ENCODE results near the gene APLP2. TPM values are rescaled to one million over a fixed set of nuclear protein-coding genes. Genes with fewer than 3 reads are reported as not detected.
A peak's percentile ranks its signal among the peaks of the same experiment; 100 is the strongest.

APLP2 gene
- total and polyA plus RNA-seq, 2 experiments from 2014 or later: 515 to 608 TPM

- TF ChIP-seq CTCF (IDR thresholded peaks at IDR 0.05; ENCODE audit: low read depth, low read length): no peak
- no peaks in the 10 kb centered on the region for H3K36me3 ChIP-seq
- no peak for DNase-seq (ENCODE audit: low read depth in 1 of 2, low spot score in 1 of 2)
- no peak overlapping the region for H3K27ac ChIP-seq
- H3K4me3 ChIP-seq: no peak overlapping the region
- no peaks in the 10 kb centered on the region for H3K27me3 ChIP-seq
- no peaks in the 10 kb centered on the region for H3K9me3 ChIP-seq (ENCODE audit: low read depth)
- H3K4me1 ChIP-seq (ENCODE audit: low read depth): no peaks in the 10 kb centered on the region
Observed at GRCh38 chr11:130066338-130066737, 3.4 kb upstream of the APLP2 start.

- Histone ChIP-seq H3K4me1 (ENCODE audit: low read depth) (peaks cover 8% of the 10 kb centered on the region), H3K36me3 (no peaks in the 10 kb centered on the region), H3K4me3 (peak overlapping the region; percentile 43), H3K27me3 (no peaks in the 10 kb centered on the region), H3K9me3 (ENCODE audit: low read depth) (no peaks in the 10 kb centered on the region), H3K27ac (peak overlapping the region; percentile 52)
- no peak for TF ChIP-seq CTCF (IDR thresholded peaks at IDR 0.05; ENCODE audit: low read depth, low read length)
- no peak for DNase-seq (ENCODE audit: low read depth in 1 of 2, low spot score in 1 of 2)
Observed at GRCh38 chr11:130068546-130068985, 1.1 kb upstream of the APLP2 start.

- H3K4me1 ChIP-seq (ENCODE audit: low read depth): peaks cover 8% of the 10 kb centered on the region
- no peaks in the 10 kb centered on the region for H3K36me3 ChIP-seq
- no peaks in the 10 kb centered on the region for H3K27me3 ChIP-seq
- DNase-seq (ENCODE audit: low read depth in 1 of 2, low spot score in 1 of 2): peak in 1 of 2 donors; percentile 95
- no peaks in the 10 kb centered on the region for H3K9me3 ChIP-seq (ENCODE audit: low read depth)
- no peak for TF ChIP-seq CTCF (IDR thresholded peaks at IDR 0.05; ENCODE audit: low read depth, low read length)
- peak overlapping the region; percentile 43 for H3K4me3 ChIP-seq
- peak overlapping the region; percentile 52 for H3K27ac ChIP-seq
Observed at GRCh38 chr11:130068986-130069658, 572 bp upstream of the APLP2 start.

- peak; percentile 46 to 66 for DNase-seq (ENCODE audit: low read depth in 1 of 2, low spot score in 1 of 2)
- H3K36me3 ChIP-seq: no peaks in the 10 kb centered on the region
- no peaks in the 10 kb centered on the region for H3K9me3 ChIP-seq (ENCODE audit: low read depth)
- peak overlapping the region; percentile 87 for H3K27ac ChIP-seq
- H3K27me3 ChIP-seq: no peaks in the 10 kb centered on the region
- peaks cover 8% of the 10 kb centered on the region for H3K4me1 ChIP-seq (ENCODE audit: low read depth)
- H3K4me3 ChIP-seq: peak overlapping the region; percentile 85
- peak; percentile 18 for TF ChIP-seq CTCF (IDR thresholded peaks at IDR 0.05; ENCODE audit: low read depth, low read length)
Observed at GRCh38 chr11:130070109-130070845, 583 bp downstream of the APLP2 start.

GRCh38 chr11:130070846-130071200, 1.1 kb downstream of the APLP2 start:
- Histone ChIP-seq H3K4me3 (peak overlapping the region; percentile 85), H3K36me3 (no peaks in the 10 kb centered on the region), H3K4me1 (ENCODE audit: low read depth) (peaks cover 8% of the 10 kb centered on the region), H3K27me3 (no peaks in the 10 kb centered on the region), H3K9me3 (ENCODE audit: low read depth) (no peaks in the 10 kb centered on the region), H3K27ac (peak overlapping the region; percentile 87)
- peak; percentile 42 to 54 for DNase-seq (ENCODE audit: low read depth in 1 of 2, low spot score in 1 of 2)
- TF ChIP-seq CTCF (IDR thresholded peaks at IDR 0.05; ENCODE audit: low read depth, low read length): no peak

All from cardiac muscle cell (in vitro differentiated cells and primary cell).